K562 (cell line): Measurements from ENCODE around the gene GRIA3. TPM values are rescaled to one million over a fixed set of nuclear protein-coding genes. Genes with fewer than 3 reads are reported as not detected.
A peak's percentile ranks its signal among the peaks of the same experiment; 100 is the strongest.

Experiments
- ATAC-seq: fragments of 200-7000 bp; cut with Tn5 transposase; 3 replicates; pipeline ENCODE4 v1.9.1; 2020; ENCODE audit warnings: moderate library complexity
- BruUV-seq: library from RNA; stranded (reverse); fragments of 400-500 nt; replicated peaks from 2 replicates; lab custom pipeline; 2021; lab: Mats Ljungman, UMichigan
- CTCF ChIA-PET: fragments of 300-600 bp; formaldehyde crosslinking; extraction: SDS; loops from one replicate; lab custom pipeline; 2021; ENCODE audit warnings: low intra/inter-chr PET ratio; lab: Yijun Ruan, JAX
- POLR2A ChIA-PET: fragments of 300-600, 350-650 bp; sonication (Branson Sonifier 250); formaldehyde crosslinking; extraction: SDS; loops from one replicate; lab custom pipeline; 2021; ENCODE audit warnings: antibody characterized with exemption, inconsistent platforms; lab: Yijun Ruan, JAX
- DNase-seq, 4 experiments: peaks; one replicate each; pipeline versions ENCODE4 v3.0.0 to v3.0.0-alpha.2; 2011 to 2018; ENCODE audit warnings: low spot score in 3 of 4, mixed read lengths in 3 of 4; ENCODE audit errors: extremely low read depth in 1 of 4
- FAIRE-seq: peaks from 2 replicates; lab custom pipeline; 2011; peaks lifted over from hg19 to GRCh38; lab: Jason Lieb, UNC
- H2AFZ ChIP-seq: 2 replicates; pipeline ENCODE4 v1.6.0; 2011; ENCODE audit warnings: low read depth, low read length, control low read depth, inconsistent platforms
- H3K27ac ChIP-seq: fragments of 200-600 bp; 3 replicates; pipeline ENCODE4 v1.8.0; 2011; ENCODE audit warnings: low read depth, mild to moderate bottlenecking, control low read depth, inconsistent platforms, low read length, moderate library complexity, mixed read lengths; ENCODE audit errors: extremely low read depth
- H3K27me3 ChIP-seq, 2 experiments: fragments of 300-600 bp in 1 of 2; 2 replicates in 1 of 2; 3 replicates in 1 of 2; pipeline versions ENCODE4 v1.6.0 to v1.8.0; 2011; ENCODE audit warnings: inconsistent platforms in 2 of 2, low read length in 2 of 2, mild to moderate bottlenecking in 1 of 2, mixed read lengths in 1 of 2, moderate library complexity in 1 of 2; ENCODE audit not compliant: control insufficient read depth in 2 of 2, insufficient read depth in 2 of 2
- H3K36me3 ChIP-seq: fragments of 300-600 bp; 3 replicates; pipeline ENCODE4 v1.8.0; 2011; ENCODE audit warnings: mild to moderate bottlenecking, low read length, inconsistent platforms; ENCODE audit not compliant: control insufficient read depth, insufficient read depth
- H3K4me1 ChIP-seq, 2 experiments: fragments of 200-600 bp in 1 of 2; replicated peaks in 1 of 2; 2 replicates in 1 of 2; 3 replicates in 1 of 2; pipeline versions ENCODE4 v1.5.1 to v1.8.0; 2011; ENCODE audit warnings: inconsistent platforms in 2 of 2, low read length in 2 of 2, mild to moderate bottlenecking in 1 of 2, mixed read lengths in 1 of 2, moderate library complexity in 1 of 2; ENCODE audit not compliant: control insufficient read depth in 2 of 2, insufficient read depth in 2 of 2
- H3K4me2 ChIP-seq: 2 replicates; pipeline ENCODE4 v1.6.1; 2011; ENCODE audit warnings: low read length, control low read depth, inconsistent platforms, mixed read lengths; ENCODE audit not compliant: insufficient read depth
- H3K4me3 ChIP-seq: fragments of 200-600 bp; sonication (generic), shearing (Covaris generic); 2 replicates; pipeline ENCODE4 v1.5.1; 2016; ENCODE audit warnings: control low read depth, inconsistent platforms
- H3K79me2 ChIP-seq: fragments of 200-600 bp; 3 replicates; pipeline ENCODE4 v1.8.0; 2011; ENCODE audit warnings: low read length, inconsistent platforms; ENCODE audit not compliant: control insufficient read depth, insufficient read depth
- H3K9ac ChIP-seq, 2 experiments: 2 replicates each; pipeline versions ENCODE4 v1.6.0 to v1.6.1; 2011; ENCODE audit warnings: low read depth in 2 of 2, low read length in 2 of 2, control low read depth in 1 of 2, inconsistent platforms in 1 of 2, mild to moderate bottlenecking in 1 of 2, mixed read lengths in 1 of 2; ENCODE audit not compliant: insufficient read depth in 1 of 2
- H3K9me1 ChIP-seq: one replicate; pipeline ENCODE4 v1.6.0; 2011; ENCODE audit warnings: inconsistent platforms, mild to moderate bottlenecking, low read length, moderate library complexity; ENCODE audit not compliant: control insufficient read depth, insufficient read depth
- H3K9me3 ChIP-seq: replicated peaks from 2 replicates; pipeline ENCODE4 v1.5.1; 2011; ENCODE audit warnings: low read depth, low read length, inconsistent platforms; ENCODE audit not compliant: control insufficient read depth, insufficient read depth
- H4K20me1 ChIP-seq: replicated peaks from 2 replicates; pipeline ENCODE4 v1.6.1; 2011; ENCODE audit warnings: low read length, inconsistent platforms, mixed read lengths; ENCODE audit not compliant: control insufficient read depth, insufficient read depth
- ATF3 ChIP-seq, 2 experiments: fragments of 450-650 bp in 1 of 2; sonication (generic) in 1 of 2; formaldehyde crosslinking in 1 of 2; IDR thresholded peaks in 1 of 2; conservative IDR thresholded peaks in 1 of 2; 2 replicates each; pipeline versions ENCODE4 v1.6.1 to v1.8.1; 2016 to 2023; ENCODE audit warnings: mild to moderate bottlenecking in 2 of 2, moderate library complexity in 2 of 2, inconsistent platforms in 1 of 2, missing genetic modification reagents in 1 of 2
- ATF7 ChIP-seq: fragments of 450-650 bp; IDR thresholded peaks from 2 replicates; pipeline ENCODE4 v1.7.1; 2014; ENCODE audit warnings: mild to moderate bottlenecking, moderate library complexity
- CEBPG ChIP-seq, 3 experiments: fragments of 200-800 bp in 1 of 3; sonication (Bioruptor generic) in 1 of 3; sonication (generic) in 1 of 3; formaldehyde crosslinking in 1 of 3; IDR thresholded peaks in 2 of 3; conservative IDR thresholded peaks in 1 of 3; 2 replicates each; pipeline versions ENCODE4 v1.6.1 to v1.8.0; 2016 to 2022; ENCODE audit warnings: missing compliant biosample characterization in 2 of 3, missing genetic modification characterization in 2 of 3, mild to moderate bottlenecking in 1 of 3, missing genetic modification reagents in 1 of 3
- HMBOX1 ChIP-seq: sonication (generic); IDR thresholded peaks from 2 replicates; pipeline ENCODE4 v1.6.1; 2016
- JUND ChIP-seq, 2 experiments: IDR thresholded peaks; 2 replicates in 1 of 2; 3 replicates in 1 of 2; pipeline ENCODE4 v1.6.1; 2011; ENCODE audit warnings: borderline replicate concordance in 2 of 2, low read depth in 2 of 2, low read length in 2 of 2, improper control_type of control experiment in 1 of 2, missing biosample characterization in 1 of 2, missing genetic modification characterization in 1 of 2, missing genetic modification reagents in 1 of 2
- MLX ChIP-seq, 2 experiments: fragments of 450-650 bp in 1 of 2; sonication (generic) in 1 of 2; formaldehyde crosslinking; conservative IDR thresholded peaks; 2 replicates each; pipeline versions ENCODE4 v1.4.0 to v1.8.1; 2020 to 2022; ENCODE audit warnings: mild to moderate bottlenecking in 1 of 2, missing genetic modification reagents in 1 of 2
- ZBTB8A ChIP-seq: fragments of 450-650 bp; IDR thresholded peaks from 2 replicates; pipeline ENCODE4 v1.6.1; 2018; ENCODE audit warnings: mild to moderate bottlenecking, moderate library complexity; ENCODE audit not compliant: partially characterized antibody
- WGBS: fragments of 100-300 bp; shearing (Covaris generic); methylation state at CpG from one replicate; pipeline ENCODE4 v1.1.6; 2016; ENCODE audit warnings: low coverage, mixed read lengths; ENCODE audit not compliant: insufficient coverage; ENCODE audit errors: missing lambda C conversion rate; 5-methylcytosine and 5-hydroxymethylcytosine counted together
- in situ Hi-C: fragments of 300-500 bp; cut with MboI; formaldehyde crosslinking; loops from 4 replicates; pipeline ENCODE4 v1.15.0; 2018; ENCODE audit warnings: inconsistent platforms, mixed read lengths
- intact Hi-C: fragments of 100-400 bp; cut with micrococcal nuclease; formaldehyde crosslinking; loops from 2 replicates; pipeline ENCODE4 v1.14.2; 2022
- polyA plus RNA-seq, 8 experiments: library from polyadenylated mRNA; depleted of rRNA in 4 of 8; stranded (reverse) in 5 of 8; unstranded in 3 of 8; fragments of >200 nt; fragmentation: Nextera tagmentation in 2 of 8; fragmentation: Illumina TruSeq in 1 of 8; extraction: Ambion mirVana in 2 of 8; extraction: Trizol in 1 of 8; gene quantifications; 2 replicates each; pipeline versions ENCODE4 v1.2.1 to v1.2.3, GENCODE V29; 2011 to 2014; ENCODE audit warnings: inconsistent platforms in 1 of 8, missing spikeins in 1 of 8
- total RNA-seq, 7 experiments: library from RNA; depleted of rRNA in 6 of 7; stranded (reverse); fragments of >200 nt in 6 of 7; fragmentation: Illumina TruSeq in 2 of 7; extraction: Trizol in 2 of 7; gene quantifications; 2 replicates each; pipeline versions ENCODE4 v1.2.1 to v1.2.3, GENCODE V29; 2011 to 2021; ENCODE audit warnings: low replicate concordance in 1 of 7

The GRIA3 gene
- total and polyA plus RNA-seq, 9 of the 15 experiments (the other 6 are each of a cell fraction or from before 2014, with no cell fraction given) = 0.10 TPM; not detected in 8

- DNase-seq (no peak), ATAC-seq (peak; percentile 78), FAIRE-seq (no peak)
- Histone ChIP-seq H3K9me3 (no peaks in the 10 kb centered on the region), H3K27ac (no peak overlapping the region), H3K36me3 (no peaks in the 10 kb centered on the region), H3K4me3 (no peak overlapping the region), H3K79me2 (no peaks in the 10 kb centered on the region), H3K9ac (no peak overlapping the region), H2AFZ (no peak overlapping the region)
- intact Hi-C loops = no loop called here
- WGBS = 34% methylated on average over 5 of the region's 5 CpGs
- no TSS peak for BruUV-seq
- TF ChIP-seq HMBOX1 (0 out of 2 replicates have a peak, but pooled peaks have one; percentile 21), MLX (CRISPR knock-in tag; conservative IDR thresholded peaks at IDR 0.05) (no peak)
- TF ChIP-seq, all 486 proteins: peak for 1
- Histone ChIP-seq H3K9me1 (no peaks in the 10 kb centered on the region), H3K4me1 (no peaks in the 10 kb centered on the region; a peak in 1 of 5 replicates), H3K27me3 (no peaks in the 10 kb centered on the region), H4K20me1 (no peaks in the 10 kb centered on the region), H3K4me2 (no peak overlapping the region)
- in situ Hi-C loops = no loop called here
- POLR2A ChIA-PET = no interaction called here
- CTCF ChIA-PET = no interaction called here
These were observed 292.6 kb downstream of the GRIA3 start for GRCh38 chrX:123476611-123477219.

- Histone ChIP-seq H3K9ac (no peak overlapping the region), H4K20me1 (no peaks in the 10 kb centered on the region), H3K9me3 (no peaks in the 10 kb centered on the region), H2AFZ (no peak overlapping the region), H3K9me1 (no peaks in the 10 kb centered on the region), H3K79me2 (no peaks in the 10 kb centered on the region), H3K27ac (no peak overlapping the region; the same call in 2 of the 3 replicates), H3K4me3 (no peak overlapping the region), H3K4me2 (no peak overlapping the region), H3K27me3 (no peaks in the 10 kb centered on the region), H3K4me1 (no peaks in the 10 kb centered on the region; a peak in 1 of 5 replicates), H3K36me3 (no peaks in the 10 kb centered on the region)
- CTCF ChIA-PET = no interaction called here
- POLR2A ChIA-PET = no interaction called here
- intact Hi-C loops (no loop called here), in situ Hi-C loops (no loop called here)
- DNase-seq (no peak), ATAC-seq (peak; percentile 84), FAIRE-seq (no peak)
- BruUV-seq = no TSS peak
- peak; percentile 91 for TF ChIP-seq ATF7
- TF ChIP-seq ZBTB8A = no peak
- TF ChIP-seq JUND (IDR thresholded peaks at IDR 0.05; ENCODE audit: borderline replicate concordance, low read depth, low read length) = peak; percentile 42; the same call in 1 of the 2 replicates
- TF ChIP-seq JUND (tag; IDR thresholded peaks at IDR 0.05; ENCODE audit: borderline replicate concordance, low read depth, low read length) = no peak
- TF ChIP-seq CEBPG (CRISPR knock-in tag; IDR thresholded peaks at IDR 0.05) = no peak
- peak in 1 of 2 experiments; percentile 54; a peak in 2 of 4 replicates for TF ChIP-seq CEBPG (tag; conservative IDR thresholded peaks at IDR 0.05 in 1 of 2, IDR thresholded peaks at IDR 0.05 in 1 of 2)
- peak; percentile 64; the same call in 1 of the 2 replicates for TF ChIP-seq ATF3 (IDR thresholded peaks at IDR 0.05)
- TF ChIP-seq ATF3 (CRISPR knock-in tag; conservative IDR thresholded peaks at IDR 0.05) = no peak
- WGBS = 16% methylated on average over 3 of the region's 3 CpGs
These were observed 293.6 kb downstream of the GRIA3 start for GRCh38 chrX:123477673-123478072.
